ENCODE results near the gene HPSE2.

DNA sequence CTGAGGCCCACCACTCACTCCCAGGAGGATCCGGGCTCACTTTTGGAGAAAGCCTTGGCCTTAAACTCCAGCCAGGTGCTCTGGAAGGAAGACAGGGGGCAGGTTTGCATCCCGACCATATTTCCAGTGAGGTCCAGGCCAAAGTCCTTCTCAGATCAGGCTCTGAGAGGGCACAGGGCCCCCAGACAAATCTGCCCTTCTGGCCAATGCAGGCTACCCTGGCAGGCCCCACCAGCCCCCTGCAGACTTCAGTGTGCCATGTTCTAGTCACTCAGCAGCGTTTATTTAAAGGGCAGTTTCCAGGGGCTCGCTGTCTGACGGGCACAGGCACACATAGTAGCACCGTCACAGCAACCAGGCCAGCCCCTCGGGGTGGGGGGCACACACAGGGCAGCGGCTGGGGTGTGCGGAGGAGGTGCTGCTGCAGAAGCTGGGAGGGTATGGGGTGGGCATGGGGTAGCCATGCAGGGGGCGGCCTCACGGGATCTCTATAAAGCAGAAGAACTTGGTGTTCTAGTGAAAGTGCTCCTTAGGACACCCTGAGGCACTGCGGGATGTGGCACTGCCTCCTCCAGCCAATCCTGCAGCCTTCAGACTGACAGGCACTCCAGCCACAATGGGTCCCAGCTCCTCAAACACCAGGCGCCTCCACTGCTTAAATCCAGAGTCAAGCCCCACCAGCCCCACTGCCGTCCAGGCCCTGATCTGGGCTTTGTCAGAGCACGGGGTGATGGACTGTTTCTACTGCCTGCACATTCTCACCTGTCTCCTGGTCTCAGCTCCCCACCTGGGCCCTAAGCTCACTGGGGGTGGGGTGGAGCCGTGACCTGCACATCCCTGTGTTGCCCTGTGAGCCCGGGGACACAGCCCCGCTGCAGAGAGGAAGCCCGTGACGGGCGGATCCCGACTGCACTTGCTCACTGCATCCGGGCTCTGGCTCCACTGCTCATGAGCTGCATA, 811.1 kb downstream of the HPSE2 start:
- TF ChIP-seq, protein P1, sequence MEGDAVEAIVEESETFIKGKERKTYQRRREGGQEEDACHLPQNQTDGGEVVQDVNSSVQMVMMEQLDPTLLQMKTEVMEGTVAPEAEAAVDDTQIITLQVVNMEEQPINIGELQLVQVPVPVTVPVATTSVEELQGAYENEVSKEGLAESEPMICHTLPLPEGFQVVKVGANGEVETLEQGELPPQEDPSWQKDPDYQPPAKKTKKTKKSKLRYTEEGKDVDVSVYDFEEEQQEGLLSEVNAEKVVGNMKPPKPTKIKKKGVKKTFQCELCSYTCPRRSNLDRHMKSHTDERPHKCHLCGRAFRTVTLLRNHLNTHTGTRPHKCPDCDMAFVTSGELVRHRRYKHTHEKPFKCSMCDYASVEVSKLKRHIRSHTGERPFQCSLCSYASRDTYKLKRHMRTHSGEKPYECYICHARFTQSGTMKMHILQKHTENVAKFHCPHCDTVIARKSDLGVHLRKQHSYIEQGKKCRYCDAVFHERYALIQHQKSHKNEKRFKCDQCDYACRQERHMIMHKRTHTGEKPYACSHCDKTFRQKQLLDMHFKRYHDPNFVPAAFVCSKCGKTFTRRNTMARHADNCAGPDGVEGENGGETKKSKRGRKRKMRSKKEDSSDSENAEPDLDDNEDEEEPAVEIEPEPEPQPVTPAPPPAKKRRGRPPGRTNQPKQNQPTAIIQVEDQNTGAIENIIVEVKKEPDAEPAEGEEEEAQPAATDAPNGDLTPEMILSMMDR (IDR thresholded peaks at IDR 0.05; ENCODE audit: borderline replicate concordance, extremely low read depth, low read length, poor library complexity, severe bottlenecking) = no peak
- no peak for TF ChIP-seq EZH2 (IDR thresholded peaks at IDR 0.05; ENCODE audit: borderline replicate concordance, low read depth, low read length, severe bottlenecking)

Data from DND-41 (cell line).